Peyer's patch (tissue), 4 donors: ENCODE results near the gene MUC2. TPM values are rescaled to one million over a fixed set of nuclear protein-coding genes. Genes with fewer than 3 reads are reported as not detected.

Experiments
- DNase-seq, 3 donors: peaks; one replicate each; pipeline ENCODE4 v3.0.0-alpha.2; 2017 to 2019
- H3K27ac ChIP-seq, 4 donors: fragments of 200-600 bp; sonication (generic); one replicate each; pipeline ENCODE4 v1.5.1; 2016 to 2019
- H3K27me3 ChIP-seq, 2 donors: fragments of 200-600 bp; sonication (generic); one replicate each; pipeline ENCODE4 v1.5.1; 2019
- H3K36me3 ChIP-seq, 3 donors: fragments of 200-600 bp; sonication (generic); one replicate each; pipeline ENCODE4 v1.5.1; 2016 to 2019
- H3K4me1 ChIP-seq, 4 donors: fragments of 200-600 bp; sonication (generic); one replicate each; pipeline ENCODE4 v1.5.1; 2016 to 2019
- H3K4me3 ChIP-seq, 4 donors: fragments of 200-600 bp; sonication (generic); 1 replicate in 3 of 4; 2 replicates in 1 of 4; pipeline ENCODE4 v1.5.1; 2016 to 2019; ENCODE audit warnings: mild to moderate bottlenecking in 1 of 4
- H3K9me3 ChIP-seq, 4 donors: fragments of 200-600 bp; sonication (generic); one replicate each; pipeline ENCODE4 v1.5.1; 2016 to 2019; ENCODE audit warnings: mild to moderate bottlenecking in 1 of 4
- POLR2A ChIP-seq, 2 donors: fragments of 450-650 bp; IDR thresholded peaks; one replicate each; pipeline ENCODE4 v1.5.1; 2017; ENCODE audit warnings: antibody characterized with exemption in 2 of 2, mild to moderate bottlenecking in 2 of 2, moderate library complexity in 2 of 2
- total RNA-seq, 4 donors: library from RNA; depleted of rRNA; stranded (reverse); fragments of >200 nt; gene quantifications; one replicate each; pipeline ENCODE4 v1.1.0, GENCODE V29; 2016
- TF ChIP-seq, protein P1 (sequence below), 6 experiments: fragments of 450-650 bp in 4 of 6; fragments of 200-600 bp in 2 of 6; sonication (generic) in 1 of 6; IDR thresholded peaks; one replicate each; pipeline ENCODE4 v1.5.1; 2017 to 2019; ENCODE audit warnings: antibody characterized with exemption in 6 of 6, mild to moderate bottlenecking in 3 of 6, moderate library complexity in 1 of 6

The MUC2 gene
- total RNA-seq, 4 donors from 2014 or later = 817 to 1,165 (median 1,010) TPM

DNA sequence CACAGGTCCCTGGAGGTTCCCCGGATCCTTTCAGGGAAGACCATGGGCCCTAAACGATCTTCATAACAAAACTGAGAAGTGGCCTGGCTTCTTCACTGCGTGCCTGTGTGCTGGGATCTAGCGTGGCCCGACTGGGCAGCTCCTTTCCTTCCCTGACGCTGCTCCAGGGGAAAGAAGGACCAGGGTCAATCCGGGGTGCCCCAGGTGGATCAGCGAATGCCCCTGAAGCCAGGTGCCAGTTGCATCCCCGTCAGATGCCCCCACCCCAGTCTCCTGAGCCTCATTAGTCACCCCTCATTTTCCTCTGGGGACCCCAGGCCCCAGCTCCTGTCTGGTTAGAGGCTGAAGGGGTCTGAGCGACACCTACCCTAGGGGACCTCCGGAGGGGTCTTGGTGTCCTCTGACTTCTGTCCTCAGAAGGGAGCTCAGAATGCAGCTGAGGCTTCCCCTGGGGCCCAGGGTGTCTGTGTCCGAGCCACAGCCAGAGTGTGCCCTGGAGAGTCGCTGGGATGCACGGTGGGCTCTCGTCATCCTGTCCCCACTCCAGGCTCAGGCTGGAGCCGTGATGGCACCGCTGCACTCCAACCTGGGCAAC lies 19.5 kb upstream of the MUC2 start:
- Histone ChIP-seq H3K4me3 (no peak overlapping the region), H3K36me3 (no peaks in the 10 kb centered on the region), H3K4me1 (peaks cover 0 to 42% (median 3%) of the 10 kb centered on the region in 4 donors), H3K27me3 (no peaks in the 10 kb centered on the region), H3K27ac (peak overlapping the region in 3 of 4 donors; percentile 27 to 78 (median 69)), H3K9me3 (no peaks in the 10 kb centered on the region)
- no peak for TF ChIP-seq POLR2A (IDR thresholded peaks at IDR 0.05)
- TF ChIP-seq, protein P1, sequence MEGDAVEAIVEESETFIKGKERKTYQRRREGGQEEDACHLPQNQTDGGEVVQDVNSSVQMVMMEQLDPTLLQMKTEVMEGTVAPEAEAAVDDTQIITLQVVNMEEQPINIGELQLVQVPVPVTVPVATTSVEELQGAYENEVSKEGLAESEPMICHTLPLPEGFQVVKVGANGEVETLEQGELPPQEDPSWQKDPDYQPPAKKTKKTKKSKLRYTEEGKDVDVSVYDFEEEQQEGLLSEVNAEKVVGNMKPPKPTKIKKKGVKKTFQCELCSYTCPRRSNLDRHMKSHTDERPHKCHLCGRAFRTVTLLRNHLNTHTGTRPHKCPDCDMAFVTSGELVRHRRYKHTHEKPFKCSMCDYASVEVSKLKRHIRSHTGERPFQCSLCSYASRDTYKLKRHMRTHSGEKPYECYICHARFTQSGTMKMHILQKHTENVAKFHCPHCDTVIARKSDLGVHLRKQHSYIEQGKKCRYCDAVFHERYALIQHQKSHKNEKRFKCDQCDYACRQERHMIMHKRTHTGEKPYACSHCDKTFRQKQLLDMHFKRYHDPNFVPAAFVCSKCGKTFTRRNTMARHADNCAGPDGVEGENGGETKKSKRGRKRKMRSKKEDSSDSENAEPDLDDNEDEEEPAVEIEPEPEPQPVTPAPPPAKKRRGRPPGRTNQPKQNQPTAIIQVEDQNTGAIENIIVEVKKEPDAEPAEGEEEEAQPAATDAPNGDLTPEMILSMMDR (IDR thresholded peaks at IDR 0.05) = no peak
- no peak for DNase-seq

DNA sequence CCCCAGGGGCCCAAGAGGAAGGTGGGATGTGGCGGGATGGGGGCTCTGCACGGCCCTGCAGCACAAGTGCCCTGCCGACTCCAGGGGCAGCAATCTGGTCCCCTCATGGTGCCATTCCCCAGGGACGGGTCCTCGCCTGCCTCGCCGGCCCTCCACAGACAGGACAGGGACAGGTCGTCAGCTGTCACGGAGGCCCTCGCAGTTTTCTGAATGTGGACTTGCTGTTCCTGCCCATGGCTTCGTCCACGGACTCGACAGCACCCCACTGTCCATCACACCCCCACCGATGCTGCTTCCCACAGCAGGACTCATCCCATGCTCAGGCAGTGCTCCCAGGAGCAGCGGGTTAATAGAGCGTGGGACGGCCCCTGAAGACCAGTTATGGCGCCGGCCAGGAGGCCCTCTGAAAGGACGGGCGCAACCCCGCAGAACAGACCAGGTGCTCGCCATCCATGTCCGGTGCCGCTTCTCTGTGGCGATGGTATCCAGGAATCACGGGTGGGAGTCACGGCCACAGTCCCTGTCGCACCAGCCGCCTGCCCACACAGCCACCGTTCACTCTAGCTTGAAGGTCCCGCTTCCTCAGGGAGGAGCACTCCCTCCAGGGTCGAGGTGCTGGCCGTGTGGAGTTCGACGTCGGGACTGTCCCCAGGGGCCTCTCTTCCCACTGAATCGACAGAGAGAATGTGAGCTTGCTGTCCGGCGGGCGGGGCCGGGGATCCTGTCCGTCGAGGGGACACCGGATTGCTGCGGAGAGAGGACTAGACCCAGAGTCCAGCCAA lies 18.5 kb upstream of the MUC2 start:
- no peak for TF ChIP-seq POLR2A (IDR thresholded peaks at IDR 0.05)
- TF ChIP-seq, protein P1 (IDR thresholded peaks at IDR 0.05) = no peak
- no peaks in the 10 kb centered on the region for H3K9me3 ChIP-seq
- no peak overlapping the region for H3K4me3 ChIP-seq
- no peaks in the 10 kb centered on the region for H3K27me3 ChIP-seq
- H3K27ac ChIP-seq = peak overlapping the region in 1 of 4 donors; percentile 78
- peak in 2 of 3 donors; percentile 42 to 44 for DNase-seq
- peaks cover 0 to 37% (median 2%) of the 10 kb centered on the region in 4 donors for H3K4me1 ChIP-seq
- no peaks in the 10 kb centered on the region for H3K36me3 ChIP-seq

DNA sequence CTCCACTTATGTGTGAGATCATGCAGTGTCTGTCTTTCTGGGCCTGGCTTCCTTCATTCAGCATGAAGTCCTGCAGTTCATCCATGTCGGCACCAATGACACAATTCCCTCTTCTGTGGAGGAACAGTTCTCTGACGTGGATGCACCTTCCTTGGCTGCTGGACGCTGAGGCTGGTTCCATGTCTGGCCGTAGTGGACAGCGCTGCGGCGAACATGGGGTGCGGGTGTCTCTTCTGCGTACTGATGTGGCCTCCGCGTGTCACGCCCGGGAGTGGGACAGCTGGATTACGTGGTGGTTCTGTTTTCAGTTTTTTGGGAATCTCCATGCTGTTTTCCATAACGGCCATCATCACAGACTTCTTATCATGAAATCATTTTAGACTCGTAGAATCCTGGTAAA lies 16.9 kb upstream of the MUC2 start:
- no peaks in the 10 kb centered on the region for H3K27me3 ChIP-seq
- no peak for TF ChIP-seq POLR2A (IDR thresholded peaks at IDR 0.05)
- TF ChIP-seq, protein P1 (IDR thresholded peaks at IDR 0.05) = no peak
- peaks cover 0 to 31% (median 1%) of the 10 kb centered on the region in 4 donors for H3K4me1 ChIP-seq
- DNase-seq = peak in 2 of 3 donors; percentile 44
- no peaks in the 10 kb centered on the region for H3K36me3 ChIP-seq
- H3K27ac ChIP-seq = no peak overlapping the region
- H3K4me3 ChIP-seq = no peak overlapping the region
- H3K9me3 ChIP-seq = no peaks in the 10 kb centered on the region

DNA sequence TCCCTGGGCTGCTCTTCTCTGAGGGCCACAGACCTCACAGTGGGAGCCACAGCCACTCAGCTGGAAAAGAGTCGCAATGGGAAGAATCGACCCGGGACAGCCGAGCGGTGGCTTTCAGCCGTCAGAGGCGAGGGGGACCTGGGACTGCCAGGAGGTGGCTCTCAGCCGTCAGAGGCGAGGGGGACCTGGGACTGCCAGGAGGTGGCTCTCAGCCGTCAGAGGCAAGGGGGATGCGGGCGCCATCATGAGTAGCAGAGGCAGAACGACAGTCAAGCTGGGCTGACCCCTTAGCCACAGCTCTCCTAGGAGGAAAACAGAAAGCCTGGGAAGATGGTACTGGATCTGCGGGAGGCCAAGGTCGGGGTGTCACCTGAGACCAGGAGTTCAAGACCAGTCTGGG lies 14.9 kb upstream of the MUC2 start:
- Histone ChIP-seq H3K4me3 (no peak overlapping the region), H3K36me3 (no peaks in the 10 kb centered on the region), H3K27ac (peak overlapping the region in 3 of 4 donors; percentile 73 to 93 (median 76)), H3K9me3 (no peaks in the 10 kb centered on the region), H3K27me3 (no peaks in the 10 kb centered on the region), H3K4me1 (peaks cover 0 to 14% (median 1%) of the 10 kb centered on the region in 4 donors)
- TF ChIP-seq, protein P1 (IDR thresholded peaks at IDR 0.05) = no peak
- no peak for TF ChIP-seq POLR2A (IDR thresholded peaks at IDR 0.05)
- peak in 2 of 3 donors; percentile 38 to 43 for DNase-seq

DNA sequence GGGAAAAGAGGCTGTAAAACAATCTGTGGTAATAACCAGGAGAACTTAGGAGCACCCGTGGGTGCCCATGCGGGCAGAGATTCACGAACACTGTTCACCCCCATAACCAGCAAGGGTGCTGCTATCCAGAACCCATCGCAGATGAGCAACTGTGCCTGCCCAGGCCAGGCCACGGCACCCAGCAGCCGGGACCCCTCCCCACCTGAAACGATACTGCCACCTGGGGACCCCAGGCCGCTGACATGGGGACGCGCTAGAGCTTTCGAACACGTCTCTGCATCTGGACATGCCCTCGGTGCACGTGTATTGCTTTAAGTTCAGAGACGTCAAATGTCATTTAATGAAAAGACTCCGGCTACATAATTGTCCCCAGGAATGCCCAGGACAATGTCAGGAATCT lies 14.3 kb upstream of the MUC2 start:
- Histone ChIP-seq H3K27ac (peak overlapping the region in 3 of 4 donors; percentile 73 to 93 (median 76)), H3K4me3 (no peak overlapping the region), H3K36me3 (no peaks in the 10 kb centered on the region), H3K9me3 (no peaks in the 10 kb centered on the region), H3K4me1 (peaks cover 0 to 8% (median 1%) of the 10 kb centered on the region in 4 donors), H3K27me3 (no peaks in the 10 kb centered on the region)
- peak in 1 of 3 donors; percentile 57 for DNase-seq
- TF ChIP-seq POLR2A (IDR thresholded peaks at IDR 0.05) = no peak
- TF ChIP-seq, protein P1 (IDR thresholded peaks at IDR 0.05) = no peak
